ENCODE results near the gene ZNF24.

Gene ZNF24

DNA sequence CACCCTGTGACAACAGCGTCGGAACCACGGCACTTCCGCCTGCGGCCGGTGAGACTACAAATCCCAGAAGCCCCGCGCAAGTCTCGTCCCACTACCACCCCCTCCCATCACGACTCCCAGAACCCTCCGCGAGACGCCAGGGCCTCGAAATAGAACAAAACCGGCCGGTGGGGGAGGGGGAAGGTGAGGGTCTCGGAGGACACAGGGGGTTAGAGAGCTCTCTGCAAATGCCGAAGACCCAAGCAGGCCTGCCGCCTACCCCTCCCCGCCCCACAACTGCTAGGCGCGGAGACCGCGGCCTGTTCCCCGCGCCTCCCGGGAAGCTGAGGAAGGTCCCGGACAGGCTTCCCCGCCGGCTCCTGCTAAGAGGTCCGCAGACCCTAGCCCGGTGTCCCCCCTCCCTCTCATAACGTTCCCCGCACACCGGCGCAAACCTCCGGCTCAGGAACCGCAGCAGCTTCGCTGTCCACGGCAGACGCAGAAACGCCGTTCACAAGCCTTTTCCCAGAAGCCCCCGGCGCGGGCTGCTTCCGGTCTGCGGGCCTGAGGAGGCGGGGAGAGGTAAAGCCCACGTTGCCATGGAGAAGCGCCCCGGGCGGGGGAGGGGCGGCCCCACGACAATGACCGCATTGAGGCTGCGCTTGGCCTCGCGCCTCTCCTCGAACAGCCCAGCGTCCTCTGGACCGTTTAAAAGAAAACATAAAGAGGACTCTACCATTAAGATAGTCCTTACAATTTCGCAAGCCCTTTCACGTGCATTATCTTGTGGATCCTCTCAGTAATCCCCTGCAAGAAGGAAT, at the start of gene ZNF24:
Gene ZNF24, minus strand, starts transcription at position 485 of the 800 bp plus-strand sequence. CDS start 3,770 bp downstream, outside the sequence.
- DNase-seq, result peak; percentile 93 to 94

GRCh38 chr18:35393716-35394115, 49.5 kb upstream of the ZNF24 start:
- DNase-seq, result no peak

GRCh38 chr18:35392375-35392774, 48.2 kb upstream of the ZNF24 start:
- DNase-seq, result no peak

DNA sequence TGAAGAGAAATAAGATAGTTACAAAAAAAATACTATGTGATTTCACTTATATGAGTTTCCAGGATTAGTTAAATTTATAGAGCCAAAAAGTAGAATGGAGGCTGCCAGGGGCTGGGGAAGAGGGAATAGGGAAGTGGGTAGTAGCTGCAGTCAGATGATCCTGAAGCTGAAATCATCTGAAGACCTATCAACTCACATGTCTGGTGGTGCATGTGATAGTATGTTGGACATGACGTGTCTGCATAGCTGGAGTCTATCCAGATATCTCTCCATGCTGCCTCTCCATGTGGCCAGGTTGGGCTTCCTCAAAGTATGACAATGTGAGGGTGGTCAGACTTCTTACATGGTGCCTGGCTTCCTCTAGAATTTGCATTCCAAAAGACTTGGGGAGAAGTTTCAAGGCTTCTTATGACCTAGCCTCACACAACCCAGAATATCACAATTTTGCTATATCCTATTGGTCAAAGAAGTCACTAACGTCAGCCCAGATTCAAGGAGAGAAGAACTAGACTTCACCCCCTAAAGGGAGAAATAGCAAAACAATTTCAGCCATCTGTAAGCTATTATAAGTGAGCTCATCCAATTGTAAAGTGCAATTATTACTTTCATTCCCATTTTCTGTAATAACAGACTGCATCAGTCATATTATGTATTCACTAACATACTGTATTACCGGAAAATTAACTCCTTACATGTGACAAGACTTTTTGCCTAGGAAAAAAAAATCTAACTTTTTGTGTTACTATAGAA, 46.9 kb upstream of the ZNF24 start:
- DNase-seq, result no peak

GRCh38 chr18:35389095-35389618, 44.9 kb upstream of the ZNF24 start:
- DNase-seq, result no peak

GRCh38 chr18:35387152-35387571, 42.9 kb upstream of the ZNF24 start:
- no peak for DNase-seq

DNA sequence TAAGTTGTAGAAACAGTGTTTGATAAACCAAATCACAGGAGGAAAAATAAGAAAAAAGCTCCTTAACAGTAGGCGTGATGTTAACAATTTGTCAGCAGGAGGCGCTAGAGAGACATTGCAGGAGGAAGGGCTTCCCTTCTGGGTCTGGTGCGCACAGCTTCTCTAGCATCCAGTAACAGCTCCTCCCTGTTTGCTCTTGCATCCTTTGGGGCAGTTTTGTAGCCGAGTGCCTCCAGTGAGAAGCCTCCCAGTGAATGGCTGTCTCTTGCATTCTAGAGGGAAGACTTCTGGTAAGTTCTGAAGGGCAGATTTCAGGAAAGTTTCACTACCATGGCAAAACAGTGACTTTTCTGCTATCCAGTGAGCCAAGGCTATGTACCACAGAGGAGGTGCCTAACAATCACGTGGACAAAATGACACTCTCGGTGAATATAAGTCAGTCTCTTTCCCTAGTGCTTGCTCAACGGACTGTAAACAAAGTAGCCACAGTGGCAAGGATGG, 42.4 kb upstream of the ZNF24 start:
- peak; percentile 72 to 76 for DNase-seq

DNA sequence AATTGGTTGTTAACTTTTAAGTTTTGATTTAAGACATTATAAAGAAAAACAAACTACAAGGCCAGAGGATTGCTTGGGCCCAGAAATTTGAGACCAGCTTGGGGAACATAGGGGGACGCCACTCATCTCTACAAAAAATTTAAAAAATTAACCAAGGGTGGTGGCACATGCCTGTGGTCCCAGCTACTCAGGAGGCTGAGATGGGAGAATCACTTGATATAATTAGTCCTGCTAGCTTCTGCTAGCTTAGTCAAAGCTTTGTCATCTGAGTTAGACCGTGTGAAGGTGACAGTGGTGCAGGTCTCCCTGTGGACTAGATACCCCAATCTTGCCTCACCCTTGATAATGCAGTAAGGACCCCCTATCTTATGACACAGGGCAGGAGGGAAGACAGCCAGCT, 38.9 kb upstream of the ZNF24 start:
- DNase-seq, result no peak

DNA sequence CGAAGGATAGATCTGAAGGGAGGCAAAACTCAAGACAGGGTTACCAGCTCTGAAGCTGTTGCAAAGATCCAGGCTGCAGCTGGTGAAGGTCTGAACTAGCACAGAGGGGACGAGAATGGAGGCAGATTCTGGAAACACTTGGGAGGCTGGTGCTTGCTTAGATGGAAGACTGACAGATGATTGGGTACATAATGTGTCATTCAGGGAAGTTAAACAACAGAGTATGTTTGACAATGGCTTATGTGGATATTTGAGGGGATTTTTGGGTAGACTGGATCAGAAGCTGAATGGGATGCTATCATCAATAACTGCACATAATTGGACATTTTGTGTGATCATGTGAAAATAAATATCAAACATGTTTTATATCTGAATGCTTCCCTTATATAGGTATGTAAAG, 35.2 kb upstream of the ZNF24 start:
- DNase-seq, result no peak

GRCh38 chr18:35378574-35378896, 34.3 kb upstream of the ZNF24 start:
- no peak for DNase-seq

DNA sequence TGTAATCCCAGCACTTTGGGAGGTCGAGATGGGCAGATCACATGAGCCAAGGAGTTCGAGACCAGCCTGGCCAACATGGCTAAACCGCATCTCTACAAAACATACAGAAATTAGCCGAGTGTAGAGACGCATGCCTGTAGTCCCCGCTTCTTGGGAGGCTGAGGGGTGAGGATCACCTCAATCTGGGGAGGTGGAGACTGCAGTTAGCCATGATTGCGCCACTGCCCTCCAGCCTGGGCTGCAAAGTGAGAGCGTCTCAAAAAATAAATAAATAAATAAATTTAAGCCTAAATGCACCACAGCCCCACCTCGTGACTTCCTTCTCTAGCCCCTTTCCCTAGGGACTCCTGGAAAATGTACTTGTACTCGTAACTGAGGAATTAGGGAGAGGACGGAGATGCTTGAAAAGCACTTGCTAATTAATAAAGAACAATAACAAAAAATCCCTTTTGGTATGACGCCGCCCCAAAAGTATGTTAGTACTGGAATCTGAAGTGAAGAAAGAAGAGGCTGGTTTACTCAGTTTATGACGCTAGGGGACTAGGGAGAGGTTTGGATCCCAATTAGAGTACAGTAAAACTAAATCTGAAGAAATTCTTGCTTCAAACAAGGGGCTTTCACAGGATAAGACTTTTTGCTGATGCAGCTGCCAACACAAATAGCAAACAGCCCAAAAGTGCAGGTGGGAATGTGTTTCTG, 33.8 kb upstream of the ZNF24 start:
- DNase-seq, result no peak

DNA sequence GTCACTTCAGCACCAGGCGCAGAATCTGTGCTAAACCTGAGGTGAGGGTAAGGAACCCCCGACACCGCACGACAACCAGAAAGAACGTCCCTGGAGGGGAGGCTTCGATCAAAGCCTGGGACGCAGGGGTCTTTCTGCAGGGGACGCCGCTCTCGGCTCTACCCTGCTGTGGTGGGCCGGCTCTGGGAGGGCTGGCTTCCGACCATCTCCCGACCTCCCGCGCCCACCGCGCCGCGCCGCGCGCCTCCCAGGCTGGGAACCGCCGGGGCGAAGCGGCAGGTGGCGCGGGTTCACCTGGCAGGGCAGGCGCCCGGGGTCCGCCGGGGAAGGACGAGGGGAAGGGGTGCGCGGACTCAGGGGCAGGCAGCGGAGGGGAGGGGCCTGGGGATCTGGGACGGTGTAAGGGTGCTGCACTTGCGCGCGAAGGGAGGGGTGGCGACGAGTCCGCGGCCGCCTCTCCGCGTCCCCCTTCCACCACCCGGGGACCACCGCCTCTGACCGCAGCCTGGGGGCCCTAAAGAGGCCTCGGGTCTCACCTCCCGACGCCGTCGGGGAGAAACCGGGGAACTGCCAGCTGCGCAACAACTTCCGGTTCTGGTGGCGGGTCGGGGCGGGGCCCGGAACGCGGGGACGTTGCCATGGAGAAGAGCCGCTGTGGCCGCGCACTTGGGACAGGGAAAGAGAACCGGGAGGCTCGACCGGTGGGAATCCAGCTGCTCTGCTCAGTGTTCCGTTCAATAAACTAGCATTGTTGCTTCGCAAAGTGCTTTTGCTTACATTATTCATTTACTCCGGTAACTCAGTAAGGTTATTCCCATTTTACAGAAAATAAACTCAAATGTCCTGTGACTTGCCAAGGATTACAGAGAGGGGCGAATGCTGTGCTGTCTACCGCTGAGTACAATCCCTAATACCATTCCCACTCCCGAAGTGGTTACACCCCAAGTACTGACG, 32.8 kb upstream of the ZNF24 start, which contains the start of gene ZNF396:
Gene ZNF396, minus strand, starts transcription at position 596 of the 954 bp plus-strand sequence. CDS start 3,045 bp downstream, outside the sequence.
- DNase-seq, result peak; percentile 67 to 73

DNA sequence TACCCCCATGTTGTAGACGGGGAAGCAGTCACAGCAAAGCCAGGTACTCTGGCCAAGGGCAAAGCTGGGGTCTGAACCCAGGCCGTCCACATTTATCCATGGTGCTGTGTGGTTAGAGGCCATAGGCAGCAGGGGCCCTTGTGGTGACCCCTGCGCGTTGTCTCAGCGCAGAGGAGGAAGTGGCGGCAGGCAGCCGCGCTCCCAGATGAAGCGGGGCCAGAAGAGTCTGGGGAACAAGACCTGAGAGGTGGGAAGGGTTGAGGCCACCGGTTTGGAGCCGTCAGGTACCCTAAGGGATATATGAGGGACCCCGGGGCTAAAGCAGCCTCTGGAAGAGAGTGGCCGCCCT, 32.1 kb upstream of the ZNF24 start:
- DNase-seq, result peak; percentile 14 to 17

- no peak for DNase-seq
Measured at GRCh38 chr18:35374708-35375107, 30.5 kb upstream of the ZNF24 start.

GRCh38 chr18:35371412-35372195, 27.4 kb upstream of the ZNF24 start:
- no peak for DNase-seq

- no peak for DNase-seq
Measured at GRCh38 chr18:35369126-35369525, 24.9 kb upstream of the ZNF24 start.

DNA sequence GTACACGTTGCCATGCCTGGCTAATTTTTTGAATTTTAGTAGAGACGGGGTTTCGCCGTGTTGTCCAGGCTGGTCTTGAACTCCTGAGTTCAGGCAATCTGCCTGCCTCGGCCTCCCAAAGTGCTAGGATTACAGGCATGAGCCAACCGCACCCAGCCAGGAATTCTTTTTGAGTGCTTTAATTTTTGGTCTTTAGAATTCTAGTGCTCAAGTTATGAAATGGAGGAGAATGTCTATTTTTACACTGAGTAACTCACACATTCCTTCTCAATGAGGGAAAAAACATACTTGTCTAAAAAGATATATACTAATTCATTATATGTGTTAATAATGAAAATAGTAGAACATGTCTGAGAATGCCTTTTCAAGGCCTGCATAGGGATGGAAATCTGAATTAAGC, 24.4 kb upstream of the ZNF24 start:
- DNase-seq, result no peak

- no peak for DNase-seq
Measured at GRCh38 chr18:35362531-35362930, 18.3 kb upstream of the ZNF24 start.

- DNase-seq, result no peak
Measured at GRCh38 chr18:35361570-35362321, 17.5 kb upstream of the ZNF24 start.

DNA sequence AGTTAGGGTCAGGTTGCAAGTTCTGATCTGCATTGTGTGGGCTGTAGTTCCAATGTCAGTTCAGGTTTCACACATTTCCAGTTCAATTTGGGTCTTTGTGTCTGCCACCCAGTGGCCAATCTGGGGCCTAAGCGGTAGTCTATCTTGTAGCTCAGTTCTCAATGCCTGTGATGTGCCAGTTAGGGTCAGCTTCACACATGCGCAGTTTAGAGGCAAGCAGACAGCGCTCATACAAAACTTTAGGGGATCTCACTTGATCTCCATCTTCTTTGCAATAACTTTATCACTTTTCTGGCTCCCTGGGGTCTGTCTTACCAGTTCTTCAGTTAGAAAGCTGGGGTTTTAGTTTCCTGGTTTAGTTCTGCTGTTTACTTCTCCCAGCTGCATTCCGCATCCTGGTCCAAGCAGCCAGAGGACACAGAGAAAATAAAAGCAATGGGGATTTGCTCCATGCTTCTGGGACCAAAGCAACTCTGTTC, 11.0 kb upstream of the ZNF24 start:
- DNase-seq, result peak; percentile 76 to 81

Measured in CD4-positive, alpha-beta T cell treated with Interleukin-4 for 1 hour (primary cell).